NCI-H2227 treated with DMSO at 0.1 percent for 48 hours (cell line): Measurements from ENCODE around the gene S100A6.
A peak's percentile ranks its signal among the peaks of the same experiment; 100 is the strongest.

Source experiments
- DNase-seq: peaks from one replicate; lab custom pipeline; 2025; lab: John Stamatoyannopoulos, UW

Gene S100A6

DNA sequence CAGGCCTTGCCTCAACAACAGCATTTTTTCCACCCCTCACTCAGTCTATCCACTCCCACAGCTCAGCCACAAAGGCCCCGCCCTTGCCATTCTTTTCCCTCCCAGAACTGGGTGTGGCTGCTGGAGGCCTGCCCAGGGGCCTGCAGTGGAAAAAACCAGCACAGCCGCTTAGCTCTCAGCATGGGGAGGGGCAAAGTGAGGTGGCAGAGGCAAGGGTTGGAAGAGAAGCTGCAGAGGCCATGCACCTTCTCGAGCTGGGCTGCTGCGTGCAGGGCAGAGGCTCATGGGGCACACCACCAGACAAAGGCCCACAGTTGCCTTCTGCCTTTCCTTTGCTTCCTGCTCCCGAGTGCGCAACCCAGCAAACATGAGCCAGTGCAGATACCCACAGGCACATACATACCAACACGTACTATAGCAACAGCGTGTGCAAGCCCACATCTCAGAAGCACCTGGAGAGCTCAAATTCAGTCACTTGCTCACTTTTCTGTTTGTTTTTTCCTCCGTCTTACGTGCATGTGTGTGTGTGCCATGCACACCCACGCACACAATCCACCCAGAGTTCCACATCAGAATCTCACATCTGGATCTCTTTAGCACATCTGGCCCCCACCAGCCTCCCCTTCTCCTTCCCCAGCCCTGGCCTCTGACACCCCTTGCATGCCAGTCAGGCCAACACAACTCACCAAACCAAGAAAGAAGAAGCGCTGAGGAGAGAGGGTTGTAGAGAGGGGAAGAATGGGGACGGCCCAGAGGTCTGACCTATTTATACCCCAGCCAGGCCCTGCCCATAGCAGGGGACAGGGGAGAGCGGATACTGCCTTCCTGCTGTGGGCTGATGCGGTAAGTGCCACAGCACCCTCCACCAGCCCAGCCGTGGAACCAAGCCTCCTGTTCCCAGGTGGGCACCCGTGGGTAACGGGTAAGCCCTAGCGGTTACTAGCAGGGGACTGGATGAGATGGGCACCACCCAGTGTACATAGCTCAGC is 9.6 kb upstream of the S100A6 start, which contains the start of gene S100A4:
Gene S100A4 (minus strand): TSS at position 740 of the 989 bp plus-strand sequence. CDS start 1,012 bp downstream, outside the sequence.
- peak; percentile 26 for DNase-seq

DNA sequence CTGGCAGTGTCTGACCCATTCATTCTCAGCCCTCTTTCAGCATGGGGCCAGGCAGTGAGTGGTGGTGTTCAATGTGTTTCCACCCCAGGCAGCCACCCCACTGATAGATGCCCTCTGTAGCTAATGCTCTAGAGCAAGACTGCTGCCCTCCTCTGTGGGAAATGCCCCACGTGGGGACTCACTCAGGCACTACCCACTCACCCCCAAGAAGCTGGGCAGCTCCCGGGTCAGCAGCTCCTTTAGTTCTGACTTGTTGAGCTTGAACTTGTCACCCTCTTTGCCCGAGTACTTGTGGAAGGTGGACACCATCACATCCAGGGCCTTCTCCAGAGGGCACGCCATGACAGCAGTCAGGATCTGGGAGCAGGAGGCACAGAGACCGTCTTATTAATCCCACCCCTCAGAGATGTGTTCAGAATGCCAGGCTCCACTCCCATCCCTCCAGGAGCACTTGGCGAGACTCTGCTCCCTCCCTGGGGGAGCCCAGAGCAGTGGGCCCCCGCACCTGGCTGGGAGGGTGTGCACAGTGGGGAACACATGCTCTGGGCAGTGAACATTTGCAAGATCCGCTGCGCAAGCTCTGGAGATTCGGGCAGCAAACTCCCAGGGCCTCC is 8.8 kb upstream of the S100A6 start:
- DNase-seq = no peak

DNA sequence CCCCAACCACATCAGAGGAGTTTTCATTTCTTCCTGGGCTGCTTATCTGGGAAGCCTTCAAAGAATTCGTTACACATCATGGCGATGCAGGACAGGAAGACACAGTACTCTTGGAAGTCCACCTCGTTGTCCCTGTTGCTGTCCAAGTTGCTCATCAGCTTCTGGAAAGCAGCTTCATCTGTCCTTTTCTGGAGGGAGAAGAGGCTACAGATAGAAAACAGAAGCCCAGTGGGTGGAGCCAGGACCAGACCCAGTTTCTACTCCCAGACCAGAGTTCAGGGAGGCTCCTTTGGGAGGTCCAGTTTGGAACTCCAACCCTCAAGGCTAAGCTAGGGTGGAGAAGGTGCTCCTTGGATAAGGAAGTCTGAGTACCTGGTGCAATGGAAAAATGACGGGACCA is 7.9 kb upstream of the S100A6 start:
- no peak for DNase-seq

DNA sequence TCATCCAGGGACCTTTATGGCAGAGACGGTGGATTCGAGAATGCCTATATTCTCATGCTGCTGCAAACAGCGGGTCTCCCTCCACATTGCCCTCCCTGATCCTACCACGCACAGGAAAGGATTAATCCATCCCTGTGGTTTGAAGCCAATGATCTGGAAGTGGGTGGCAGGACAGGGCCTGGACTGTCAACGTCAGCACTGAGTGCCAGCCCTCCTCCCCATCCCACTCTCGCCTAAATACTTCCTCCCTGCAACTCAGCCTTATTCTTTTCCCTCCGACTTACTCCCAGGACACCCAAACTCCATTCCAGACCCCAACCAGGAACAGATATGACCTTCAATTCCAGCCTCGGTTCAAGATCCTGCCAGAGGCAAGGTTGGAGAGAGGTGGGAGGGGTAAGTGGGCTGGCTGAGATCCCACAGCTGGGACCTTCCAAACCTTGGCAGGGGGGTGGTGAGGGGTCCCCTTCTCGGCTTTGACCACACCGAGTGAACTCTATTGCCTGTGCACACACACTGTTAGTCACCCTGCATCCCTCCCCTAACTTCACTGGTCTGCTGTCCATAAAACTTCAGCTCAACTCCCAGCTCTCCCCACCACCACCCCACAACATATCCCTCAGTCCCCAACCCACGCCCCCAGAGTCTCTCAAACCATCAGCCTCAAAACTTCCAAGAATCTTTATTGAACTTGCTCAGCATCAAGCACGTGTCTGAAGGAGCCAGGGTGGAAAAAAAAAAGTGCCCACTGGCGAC is 7.3 kb upstream of the S100A6 start:
- no peak for DNase-seq

DNA sequence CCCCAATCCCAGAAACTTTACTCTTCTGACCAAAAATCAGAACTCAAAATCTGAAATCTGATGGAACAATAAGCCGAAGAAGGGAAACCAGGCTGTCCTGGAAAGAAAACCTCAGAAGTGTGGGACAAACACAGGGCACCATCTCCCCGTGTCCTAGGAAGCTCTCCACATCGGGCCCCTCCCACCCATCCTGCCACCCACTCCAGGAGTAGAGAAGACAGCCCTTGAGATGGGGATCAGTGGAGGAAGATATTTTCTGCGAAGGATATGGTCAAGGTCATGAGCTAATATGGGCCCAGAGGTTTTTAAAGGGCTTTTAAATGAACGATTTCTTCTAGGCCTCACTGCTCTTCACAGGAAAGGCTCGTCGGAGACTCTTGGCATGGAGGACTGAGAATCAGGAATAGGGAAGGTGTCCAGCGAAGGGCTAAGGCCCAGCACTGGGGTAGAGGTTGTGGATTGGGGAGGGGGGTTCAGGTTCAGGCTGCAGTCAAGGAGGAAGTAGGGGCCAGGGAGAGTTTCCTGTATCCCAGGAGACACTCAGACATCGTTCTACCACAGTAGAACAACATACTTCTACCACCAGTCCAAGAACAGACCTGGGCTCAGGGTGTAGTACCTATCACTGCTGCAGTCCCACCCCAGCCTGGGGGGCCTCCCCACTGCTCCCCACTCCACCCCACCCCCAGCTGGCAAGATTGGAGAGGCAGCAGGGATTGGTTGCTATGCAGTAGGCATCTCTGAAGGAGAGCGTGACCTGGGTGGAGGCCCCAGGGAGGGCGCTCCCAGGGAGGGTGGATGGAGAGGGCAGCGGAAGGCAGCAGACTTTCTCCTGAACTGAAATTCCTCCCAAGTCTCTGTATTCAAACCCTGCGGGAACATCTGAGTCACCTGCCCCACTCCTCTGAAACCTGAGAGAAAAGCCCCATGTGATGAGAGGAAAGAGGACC is 6.1 kb upstream of the S100A6 start:
- DNase-seq = no peak

DNA sequence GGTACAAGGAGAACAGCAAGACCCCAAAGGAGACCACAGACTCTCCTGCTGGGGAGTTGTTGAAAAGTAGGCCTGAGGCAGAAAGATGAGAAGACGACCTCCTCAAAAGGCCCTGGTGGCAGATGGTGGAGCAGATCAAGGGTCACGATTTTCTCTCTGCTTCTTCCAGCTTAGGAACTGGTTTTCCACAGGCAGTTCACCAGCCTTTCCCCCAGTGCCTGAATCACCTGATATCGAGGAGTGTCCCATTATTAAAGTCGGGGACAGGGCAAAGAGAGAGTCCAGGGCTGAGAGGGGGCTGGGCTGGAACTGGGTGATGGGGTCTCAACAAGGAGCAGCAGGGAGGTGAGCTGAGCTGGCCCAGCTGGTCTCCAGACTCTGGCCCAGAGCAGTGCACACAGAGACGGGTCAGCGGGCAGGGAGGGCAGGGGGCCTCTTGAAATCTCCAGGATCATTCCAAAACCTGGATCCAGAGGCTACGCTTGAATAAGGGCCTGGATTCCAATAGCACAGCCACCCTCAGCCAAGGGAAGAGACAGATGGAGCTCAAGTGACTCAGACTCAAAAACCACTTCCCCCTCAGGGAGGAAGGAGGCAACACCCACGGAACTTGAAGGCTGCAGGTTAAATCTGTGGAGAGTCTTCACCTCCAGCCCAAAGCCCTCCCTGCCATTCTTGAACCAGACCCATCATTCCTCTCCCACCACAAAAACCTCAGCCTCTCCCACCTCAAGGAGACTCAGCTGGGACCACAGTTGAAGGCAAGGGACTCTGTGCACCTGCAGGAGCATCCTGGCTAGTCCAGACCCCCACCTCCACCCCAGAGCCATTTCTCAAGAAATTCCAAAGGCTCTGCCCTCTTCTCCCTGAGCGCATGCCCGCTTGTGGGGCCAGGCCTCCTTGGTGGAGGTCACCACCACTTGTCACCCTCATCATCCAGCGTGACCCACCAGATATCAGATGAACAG is 4.9 kb upstream of the S100A6 start, which contains the start of gene S100A5:
Gene S100A5 (minus strand): TSS at position 541 of the 968 bp plus-strand sequence. CDS start 743 bp downstream, outside the sequence.
- no peak for DNase-seq

DNA sequence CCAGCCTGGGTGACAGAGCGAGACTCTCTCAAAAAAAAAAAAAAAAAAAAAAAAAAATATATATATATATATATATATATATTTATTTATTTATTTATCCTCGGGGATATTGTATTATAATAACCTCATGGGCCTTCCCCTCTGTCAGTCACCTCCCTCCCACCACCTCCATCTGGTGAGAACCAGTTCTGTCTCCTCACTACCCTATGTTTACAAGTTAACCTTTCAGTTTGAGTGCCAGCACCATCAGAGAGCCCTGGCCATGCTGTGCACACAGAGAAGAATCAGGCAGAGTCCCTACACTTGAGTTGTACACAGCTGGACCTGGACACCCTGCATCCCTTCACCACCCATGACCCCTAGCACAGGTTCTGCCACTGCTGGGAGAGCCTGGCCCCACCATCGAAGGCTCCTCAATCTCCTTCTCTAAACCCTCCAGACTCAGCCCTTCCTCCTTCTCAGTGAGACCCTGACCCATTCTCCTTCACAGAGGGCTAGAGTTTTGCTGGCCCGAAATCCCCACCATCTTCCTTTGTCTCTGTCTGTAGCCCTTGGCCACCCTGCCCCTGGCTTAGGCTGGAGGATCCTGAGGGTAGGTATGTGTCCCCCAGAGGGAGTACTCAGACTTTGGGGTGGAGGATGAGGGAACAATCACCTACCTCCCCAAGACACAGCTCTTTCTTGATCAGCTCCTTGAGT is 3.8 kb upstream of the S100A6 start:
- DNase-seq = no peak

DNA sequence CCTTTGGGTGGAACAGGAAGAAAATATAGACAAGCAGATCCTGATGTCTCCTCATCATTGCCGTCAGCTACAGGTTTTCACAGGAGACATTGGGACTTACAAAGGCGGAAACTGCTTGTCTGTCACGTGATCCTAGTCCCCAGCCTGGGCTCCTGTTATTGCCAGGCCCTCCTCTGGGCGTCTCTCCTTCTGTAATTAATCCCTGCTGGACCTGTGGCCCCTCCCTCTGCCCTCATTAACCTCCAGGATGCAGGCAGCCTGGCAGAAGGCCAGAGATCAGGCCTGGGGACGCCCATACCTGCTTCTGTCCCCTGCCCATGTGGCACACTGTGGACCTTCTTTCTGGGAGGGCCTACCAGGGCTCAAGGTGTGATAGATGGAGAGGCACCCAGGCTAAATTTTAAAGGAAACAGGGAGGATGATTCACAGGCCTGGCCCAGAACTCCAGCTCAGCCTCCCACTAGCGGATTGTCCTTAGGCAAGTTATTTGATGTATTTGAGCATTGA is 2.6 kb upstream of the S100A6 start:
- DNase-seq = no peak

DNA sequence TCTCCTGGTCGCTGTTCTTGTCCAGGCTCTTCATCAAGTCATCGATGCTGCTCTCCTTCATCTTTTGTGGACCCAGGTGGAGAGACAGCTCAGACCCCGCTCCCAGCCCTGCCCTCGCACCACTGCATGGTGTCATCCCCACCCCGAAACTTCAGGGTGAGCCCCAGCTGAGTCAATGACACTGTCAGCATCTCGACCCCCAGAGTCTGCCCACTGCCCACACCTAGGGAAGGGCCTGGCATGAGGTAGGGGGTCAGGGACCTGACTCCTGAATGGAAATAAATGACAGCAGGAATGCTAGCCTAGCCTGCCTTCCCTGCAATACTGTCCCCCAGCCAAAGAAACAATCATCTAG is 1.6 kb upstream of the S100A6 start:
- DNase-seq = no peak

DNA sequence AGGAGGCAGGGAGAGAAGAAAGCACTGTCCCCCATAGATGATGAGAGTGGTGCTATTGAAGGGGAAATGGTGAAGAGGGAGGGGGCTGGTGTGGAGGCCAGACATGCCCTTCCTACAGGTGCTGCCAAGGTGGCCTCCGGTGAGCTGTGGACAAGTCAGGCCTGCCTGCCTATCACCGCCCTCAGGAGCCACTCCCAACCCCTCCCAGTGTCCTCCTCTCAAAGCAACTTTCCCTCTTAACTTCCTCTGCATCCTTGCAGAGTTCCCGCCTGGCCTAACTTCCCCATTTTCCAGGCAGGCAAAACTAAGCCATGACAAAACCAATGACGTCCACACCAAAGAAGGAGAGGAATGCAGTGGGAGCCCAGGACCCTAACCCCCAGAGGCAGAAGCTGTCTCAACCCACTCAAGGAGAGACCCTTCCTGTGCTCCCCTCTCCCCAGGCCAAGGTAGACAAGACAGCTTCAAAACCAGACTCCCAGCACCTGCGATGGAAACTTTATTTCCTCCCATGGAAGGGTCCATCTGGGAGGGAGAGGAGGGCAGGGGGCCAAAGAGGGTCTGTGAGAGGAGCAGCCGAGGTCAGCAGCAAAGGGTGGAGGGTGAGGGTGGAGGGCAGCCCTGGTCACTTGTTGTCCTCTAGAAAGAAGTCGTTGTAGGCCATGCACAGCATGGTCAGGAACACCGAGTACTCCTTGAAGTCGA is 1.0 kb upstream of the S100A6 start:
- no peak for DNase-seq

DNA sequence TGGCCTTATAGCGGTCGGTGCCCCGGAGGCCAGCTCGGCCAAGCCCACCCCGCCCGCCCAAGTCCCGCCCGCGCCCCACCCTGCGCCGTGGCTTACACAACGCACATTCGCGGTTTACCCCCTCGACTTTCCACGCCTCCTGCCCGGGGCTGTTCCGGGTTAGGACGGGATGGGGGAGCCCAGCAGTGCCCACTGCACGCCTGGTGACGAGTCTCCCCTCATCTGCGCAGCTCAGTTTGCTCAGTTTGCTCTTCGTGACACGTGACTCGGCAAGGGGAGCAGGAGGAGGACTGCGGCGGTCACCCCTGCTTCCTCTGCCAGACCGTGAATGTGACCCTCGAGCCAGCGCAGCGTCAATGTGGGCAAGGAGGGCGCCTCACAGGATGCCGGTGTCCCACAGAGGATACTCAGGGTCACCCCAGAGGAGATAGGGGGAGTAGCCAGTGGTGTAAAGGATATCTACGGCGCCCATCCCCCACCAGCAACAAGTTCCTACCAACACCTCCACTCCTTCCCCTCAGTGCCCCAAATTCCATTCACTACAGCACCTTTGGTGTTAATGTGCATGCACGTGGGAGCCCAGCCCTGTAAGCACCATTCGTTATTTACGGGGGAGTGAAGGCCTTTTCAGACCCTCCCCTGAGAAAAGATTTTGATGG is 350 bp upstream of the S100A6 start:
- DNase-seq = peak; percentile 42

DNA sequence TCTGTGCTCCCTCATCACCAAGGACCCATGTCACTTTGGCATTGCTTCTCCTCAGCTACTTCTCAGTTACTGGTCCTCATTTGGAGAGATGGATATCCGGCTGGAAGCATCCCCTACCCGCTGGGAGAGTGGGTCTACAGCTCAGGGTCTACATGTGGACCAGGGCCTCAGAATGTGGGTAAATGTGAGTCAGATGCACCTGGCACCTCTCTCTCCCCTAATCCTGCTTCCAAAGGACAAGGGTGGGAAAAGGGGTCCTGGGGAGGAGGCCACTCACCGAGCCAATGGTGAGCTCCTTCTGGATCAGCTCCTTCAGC is 908 bp downstream of the S100A6 start:
- no peak for DNase-seq

DNA sequence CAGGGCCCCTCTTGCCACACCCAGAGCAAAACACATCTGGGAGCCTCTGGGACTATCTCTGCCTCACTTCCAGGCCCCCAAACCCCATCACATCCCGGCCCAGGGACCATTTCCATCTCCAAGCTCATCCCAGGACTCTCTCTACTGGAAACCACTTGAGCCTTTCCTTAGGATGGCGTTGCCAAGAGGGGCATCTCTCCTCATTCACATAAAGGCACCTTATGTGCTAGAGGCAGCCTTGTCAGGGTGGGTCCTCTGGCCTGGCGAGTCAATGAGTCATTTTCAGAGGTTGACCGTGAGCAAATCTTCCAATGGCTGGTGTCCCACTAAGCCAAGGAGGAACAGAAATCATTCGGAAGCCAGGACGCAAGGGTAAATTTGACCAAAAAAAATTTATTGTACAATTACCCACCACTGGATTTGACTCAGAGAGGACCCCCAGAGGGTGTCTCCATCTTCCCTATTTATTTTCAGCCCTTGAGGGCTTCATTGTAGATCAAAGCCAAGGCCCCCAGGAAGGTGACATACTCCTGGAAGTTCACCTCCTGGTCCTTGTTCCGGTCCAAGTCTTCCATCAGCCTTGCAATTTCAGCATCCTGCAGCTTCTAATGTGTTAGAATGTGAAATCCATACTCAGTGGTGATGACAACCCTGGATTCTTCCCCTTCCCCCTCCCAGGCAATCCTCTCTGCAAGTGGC is 1.4 kb downstream of the S100A6 start:
- DNase-seq = no peak

DNA sequence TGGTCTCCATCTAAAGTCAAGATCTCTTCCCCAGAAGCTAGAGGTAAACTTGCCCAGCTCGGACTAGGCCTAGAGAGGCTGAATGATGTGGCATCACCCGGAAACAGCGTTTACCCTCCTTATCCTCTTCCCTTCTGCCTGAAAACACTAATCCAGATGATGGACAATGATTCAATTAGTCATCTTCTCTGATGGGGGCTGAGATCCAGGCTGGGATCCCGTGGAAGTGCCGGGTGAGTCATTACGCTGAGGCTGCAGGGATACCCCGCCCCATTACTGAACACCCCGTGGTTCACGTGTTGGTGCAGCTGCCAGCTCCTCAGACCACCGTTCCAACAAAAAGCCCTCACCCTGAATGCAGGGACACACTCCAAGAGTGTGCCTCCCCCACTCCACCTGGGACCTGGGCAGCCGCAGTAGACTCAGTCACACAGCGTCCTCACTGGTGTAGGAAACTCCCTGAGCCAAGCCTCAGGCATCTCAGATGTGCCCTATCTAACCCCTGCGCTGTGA is 2.0 kb downstream of the S100A6 start:
- DNase-seq = no peak

DNA sequence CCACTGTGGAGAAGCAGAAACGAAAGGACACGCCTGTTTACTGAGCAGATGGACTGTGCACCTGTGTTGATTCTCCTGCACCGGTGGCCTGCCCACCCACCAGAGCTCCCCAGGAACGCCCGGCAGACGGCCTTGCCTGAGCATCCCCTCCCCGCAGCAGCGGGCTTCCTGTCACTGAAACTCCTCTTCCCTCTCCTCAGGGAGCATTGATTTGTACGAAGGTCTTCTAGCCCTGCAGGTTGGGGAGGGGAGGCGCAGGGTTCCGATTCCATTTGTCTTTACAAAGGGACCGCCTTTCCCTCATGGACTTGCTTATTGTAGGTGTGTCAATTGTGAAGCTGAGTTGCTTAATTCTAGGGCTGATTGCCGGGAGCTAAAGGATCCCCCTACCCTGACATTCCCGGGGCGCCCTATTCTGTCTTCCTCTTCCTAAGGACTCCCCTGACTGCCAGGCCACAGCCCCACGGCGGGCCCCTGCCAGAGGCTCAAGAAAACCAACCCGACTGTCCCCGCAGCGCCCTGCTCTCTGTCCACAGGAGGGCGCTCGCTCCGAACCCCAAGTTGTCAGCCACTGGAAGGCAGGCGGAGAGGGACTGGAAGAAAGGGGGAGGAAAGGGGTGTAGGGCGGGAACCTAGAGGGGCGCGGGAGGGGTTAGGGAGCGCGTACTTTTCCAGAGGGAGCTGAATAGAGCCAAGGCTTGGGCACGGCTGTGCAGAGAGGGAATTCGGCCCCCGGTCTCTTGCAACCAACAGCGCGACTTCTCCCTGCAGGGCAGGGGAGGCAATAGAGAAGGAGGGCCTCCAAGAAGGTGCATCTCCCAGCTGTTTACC is 2.8 kb downstream of the S100A6 start:
- DNase-seq = peak; percentile 77

DNA sequence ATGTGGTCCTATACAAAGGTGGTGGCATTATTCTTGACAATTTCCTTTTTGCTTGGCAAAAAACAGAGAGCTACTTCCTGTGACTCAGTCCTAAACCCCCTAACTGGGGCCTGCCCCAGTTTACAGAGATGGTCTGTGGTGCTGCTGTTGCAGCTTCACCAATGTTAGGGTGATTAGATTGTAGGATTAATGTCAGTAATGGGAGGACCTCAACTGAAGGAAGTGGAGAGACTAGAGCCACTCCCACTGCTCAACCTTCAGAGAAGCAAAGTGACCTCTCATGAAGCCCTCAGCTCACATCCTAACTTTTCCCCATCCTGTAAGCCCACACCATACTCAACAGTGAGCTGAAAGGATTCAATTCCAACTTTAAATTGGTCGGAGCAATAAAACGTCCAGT is 3.6 kb downstream of the S100A6 start:
- no peak for DNase-seq
